ENCODE measurements around the gene AP1M2.

GRCh38 chr19:10566658-10567410 lies 20.3 kb downstream of the AP1M2 start:
- TF ChIP-seq POLR2AphosphoS5 (IDR thresholded peaks at IDR 0.05) (no peak), POLR2A (IDR thresholded peaks at IDR 0.05) (no peak)
- TF ChIP-seq, protein P1, sequence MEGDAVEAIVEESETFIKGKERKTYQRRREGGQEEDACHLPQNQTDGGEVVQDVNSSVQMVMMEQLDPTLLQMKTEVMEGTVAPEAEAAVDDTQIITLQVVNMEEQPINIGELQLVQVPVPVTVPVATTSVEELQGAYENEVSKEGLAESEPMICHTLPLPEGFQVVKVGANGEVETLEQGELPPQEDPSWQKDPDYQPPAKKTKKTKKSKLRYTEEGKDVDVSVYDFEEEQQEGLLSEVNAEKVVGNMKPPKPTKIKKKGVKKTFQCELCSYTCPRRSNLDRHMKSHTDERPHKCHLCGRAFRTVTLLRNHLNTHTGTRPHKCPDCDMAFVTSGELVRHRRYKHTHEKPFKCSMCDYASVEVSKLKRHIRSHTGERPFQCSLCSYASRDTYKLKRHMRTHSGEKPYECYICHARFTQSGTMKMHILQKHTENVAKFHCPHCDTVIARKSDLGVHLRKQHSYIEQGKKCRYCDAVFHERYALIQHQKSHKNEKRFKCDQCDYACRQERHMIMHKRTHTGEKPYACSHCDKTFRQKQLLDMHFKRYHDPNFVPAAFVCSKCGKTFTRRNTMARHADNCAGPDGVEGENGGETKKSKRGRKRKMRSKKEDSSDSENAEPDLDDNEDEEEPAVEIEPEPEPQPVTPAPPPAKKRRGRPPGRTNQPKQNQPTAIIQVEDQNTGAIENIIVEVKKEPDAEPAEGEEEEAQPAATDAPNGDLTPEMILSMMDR (IDR thresholded peaks at IDR 0.05): no peak
